ENCODE results near the gene USP6NL.

Gene USP6NL

DNA sequence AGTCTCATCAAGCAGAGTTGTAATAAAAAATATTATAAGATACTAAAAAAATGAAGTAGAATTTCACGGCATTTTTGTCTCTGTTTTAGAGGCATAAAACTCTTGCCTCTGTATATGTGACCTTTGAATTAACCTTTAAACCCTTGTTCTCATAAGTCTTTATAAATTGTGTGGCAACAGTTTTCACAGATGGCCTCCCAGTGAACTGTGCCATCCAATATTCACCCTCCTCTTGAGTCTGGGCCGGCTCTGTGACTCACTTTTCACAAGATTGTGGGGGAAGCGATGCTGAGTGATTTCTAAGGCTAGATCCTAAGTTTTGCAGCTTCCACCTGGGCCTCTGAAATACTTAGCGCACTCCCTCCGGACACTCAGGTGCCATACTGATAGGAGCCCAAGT lies 4.6 kb upstream of the USP6NL start:
- DNase-seq (ENCODE audit: low read depth): no peak

DNA sequence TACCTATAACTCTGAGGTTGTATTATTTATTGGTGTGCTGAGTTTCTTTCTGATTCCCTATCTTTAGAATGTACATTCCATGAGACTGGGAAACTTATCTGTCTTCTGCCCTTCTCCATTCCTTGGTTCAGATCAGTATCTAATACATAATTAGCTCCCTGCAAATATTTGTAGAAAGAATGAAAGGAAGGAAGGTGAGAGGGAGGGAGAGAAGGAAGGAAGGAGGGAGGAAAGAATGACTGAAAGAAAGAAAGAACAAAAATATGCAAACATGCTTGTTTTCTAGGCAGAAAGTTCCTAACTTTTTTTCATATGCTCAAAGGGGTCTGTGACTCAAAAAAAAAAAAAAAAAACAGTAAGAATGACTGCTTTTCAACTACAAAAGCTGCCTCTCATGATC lies 3.9 kb upstream of the USP6NL start:
- DNase-seq (ENCODE audit: low read depth): no peak

DNA sequence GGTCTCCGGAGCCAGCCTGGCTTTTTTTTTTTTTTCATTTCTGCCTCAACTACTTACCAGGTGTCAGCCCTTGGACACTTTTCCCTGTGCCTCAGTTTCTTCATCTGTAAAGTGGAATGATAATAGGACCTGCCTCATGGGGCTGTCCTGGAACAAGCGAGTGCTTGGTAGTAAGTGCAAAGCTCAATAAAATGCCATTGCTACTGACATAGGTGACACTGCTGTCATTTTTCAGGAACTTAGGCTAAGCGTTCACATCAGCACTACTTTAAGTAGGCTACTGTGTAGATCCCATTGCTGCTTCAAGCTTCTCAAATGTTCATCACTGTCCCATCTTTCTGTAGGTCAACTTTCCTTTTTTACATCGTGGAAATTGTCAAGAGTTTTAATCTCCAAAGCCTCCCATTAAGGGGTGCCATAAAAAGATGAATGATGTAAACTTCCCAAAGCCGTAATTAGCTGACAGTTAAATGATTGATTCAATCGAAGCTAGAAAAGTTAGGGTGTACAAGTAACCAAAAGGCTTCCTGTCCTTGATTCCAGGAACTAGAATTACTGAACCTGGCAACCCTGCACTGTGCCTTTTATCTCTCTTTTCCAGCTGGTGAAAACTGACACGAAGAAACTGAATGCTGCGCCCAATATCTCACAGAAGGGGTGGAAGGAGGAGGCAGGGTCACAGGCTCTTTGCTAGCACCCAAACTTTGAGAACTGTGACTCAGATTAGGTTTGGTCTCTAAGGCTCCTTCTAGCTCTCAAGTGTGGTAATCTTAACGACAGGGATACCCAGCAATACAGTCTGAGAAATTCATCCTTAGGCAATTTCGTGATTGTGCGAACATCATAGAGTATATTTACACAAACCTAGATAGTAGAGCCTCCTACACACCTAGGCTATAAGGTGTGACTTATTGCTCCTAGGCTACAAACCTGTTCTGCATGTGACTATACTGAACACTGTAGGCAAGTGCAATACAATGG lies 861 bp upstream of the USP6NL start:
- DNase-seq (ENCODE audit: low read depth): no peak

DNA sequence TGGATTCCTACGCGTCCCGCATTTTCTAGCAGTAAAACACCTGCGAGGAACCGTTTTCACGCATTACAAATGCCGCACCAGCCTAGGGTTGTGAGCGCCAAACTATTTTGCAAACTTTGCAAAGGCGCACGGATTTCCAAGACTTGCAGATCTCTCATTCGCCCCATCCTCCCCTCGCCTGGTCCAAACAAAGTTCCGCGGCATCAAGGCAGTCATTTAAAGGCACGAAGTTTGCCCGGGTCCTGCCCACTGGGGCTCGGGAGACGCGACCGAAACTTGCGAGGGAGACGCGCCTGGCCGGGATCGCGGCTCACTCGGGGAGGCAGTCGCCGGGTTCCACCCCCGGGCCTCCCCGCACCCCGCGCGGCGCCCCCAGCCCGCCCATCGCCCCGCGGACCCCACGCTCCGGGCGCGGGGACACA lies 613 bp downstream of the USP6NL start:
- no peak for DNase-seq (ENCODE audit: low read depth)

DNA sequence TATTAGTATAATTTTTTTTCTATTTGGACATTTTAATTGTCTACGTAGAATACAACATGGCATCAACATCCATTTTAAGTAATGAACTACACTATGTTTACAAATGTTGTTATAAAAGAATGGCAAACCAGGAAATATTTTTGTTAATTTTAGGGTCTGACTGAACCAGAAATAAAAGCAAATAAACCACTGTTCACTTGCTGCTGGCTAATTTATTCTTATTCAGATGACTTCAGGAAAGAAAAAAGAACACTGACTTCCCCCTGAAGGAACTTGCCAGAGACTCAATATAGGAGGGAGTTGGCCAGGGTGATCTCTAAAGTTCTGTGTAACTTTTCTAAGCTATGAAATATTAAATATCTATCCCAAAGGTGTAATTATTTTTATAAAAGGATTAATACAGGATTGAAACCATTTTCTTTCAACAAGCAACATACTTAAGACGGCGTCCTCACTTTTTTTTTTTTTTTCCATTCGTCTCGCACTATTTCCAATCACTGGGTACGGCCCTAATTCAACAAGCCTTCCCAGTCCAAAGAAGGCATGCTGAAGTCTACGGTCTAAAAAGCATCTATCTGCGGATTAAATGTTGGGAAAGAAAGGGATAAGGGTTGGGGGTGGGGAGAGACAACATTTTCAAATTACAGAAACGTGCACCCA lies 1.2 kb downstream of the USP6NL start:
- no peak for DNase-seq (ENCODE audit: low read depth)

DNA sequence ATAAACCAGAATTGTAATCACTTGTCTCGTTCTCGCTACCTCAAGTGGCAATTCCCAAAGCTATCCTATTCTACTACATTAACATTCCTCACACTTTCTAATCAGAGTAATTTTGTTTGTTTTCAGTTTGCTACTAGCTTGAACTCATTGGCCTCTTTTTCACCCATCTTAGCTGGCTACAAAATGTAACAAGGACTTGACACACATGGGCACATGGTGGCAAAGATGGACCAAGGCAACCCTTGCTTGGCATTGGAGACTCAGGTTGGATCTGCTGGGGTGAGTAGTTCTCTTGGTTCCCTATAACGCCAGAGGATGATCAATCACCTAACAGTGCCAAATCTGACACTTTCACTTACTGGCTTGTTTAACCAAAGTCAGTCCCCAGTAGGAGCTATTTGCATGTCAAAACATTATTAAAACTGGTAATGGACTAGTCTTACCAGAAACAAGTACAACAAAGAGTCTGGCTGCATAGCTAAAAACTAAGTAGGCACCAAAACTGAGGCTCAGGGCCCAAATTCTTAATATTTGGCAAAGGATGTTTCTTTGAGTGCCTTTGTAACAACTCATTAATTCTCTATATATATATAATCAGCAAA lies 1.9 kb downstream of the USP6NL start:
- DNase-seq (ENCODE audit: low read depth): no peak

DNA sequence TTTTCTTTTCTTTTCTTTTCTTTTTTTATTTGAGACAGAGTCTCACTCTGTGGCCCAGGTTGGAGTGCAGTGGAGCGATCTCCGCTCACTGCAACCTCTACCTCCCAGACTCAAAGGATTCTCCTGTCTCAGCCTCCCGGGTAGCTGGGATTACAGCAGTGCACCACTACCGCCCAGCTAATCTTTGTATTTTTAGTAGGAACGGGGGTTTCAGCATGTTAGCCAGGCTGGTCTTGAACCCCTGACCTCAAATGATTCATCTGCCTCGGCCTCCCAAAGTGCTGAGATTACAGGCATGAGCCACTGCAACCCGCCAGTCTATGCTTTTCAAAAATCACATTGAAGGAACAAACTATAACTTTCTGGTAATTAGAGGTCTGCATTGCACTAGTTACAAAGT lies 2.4 kb downstream of the USP6NL start:
- no peak for DNase-seq (ENCODE audit: low read depth)

DNA sequence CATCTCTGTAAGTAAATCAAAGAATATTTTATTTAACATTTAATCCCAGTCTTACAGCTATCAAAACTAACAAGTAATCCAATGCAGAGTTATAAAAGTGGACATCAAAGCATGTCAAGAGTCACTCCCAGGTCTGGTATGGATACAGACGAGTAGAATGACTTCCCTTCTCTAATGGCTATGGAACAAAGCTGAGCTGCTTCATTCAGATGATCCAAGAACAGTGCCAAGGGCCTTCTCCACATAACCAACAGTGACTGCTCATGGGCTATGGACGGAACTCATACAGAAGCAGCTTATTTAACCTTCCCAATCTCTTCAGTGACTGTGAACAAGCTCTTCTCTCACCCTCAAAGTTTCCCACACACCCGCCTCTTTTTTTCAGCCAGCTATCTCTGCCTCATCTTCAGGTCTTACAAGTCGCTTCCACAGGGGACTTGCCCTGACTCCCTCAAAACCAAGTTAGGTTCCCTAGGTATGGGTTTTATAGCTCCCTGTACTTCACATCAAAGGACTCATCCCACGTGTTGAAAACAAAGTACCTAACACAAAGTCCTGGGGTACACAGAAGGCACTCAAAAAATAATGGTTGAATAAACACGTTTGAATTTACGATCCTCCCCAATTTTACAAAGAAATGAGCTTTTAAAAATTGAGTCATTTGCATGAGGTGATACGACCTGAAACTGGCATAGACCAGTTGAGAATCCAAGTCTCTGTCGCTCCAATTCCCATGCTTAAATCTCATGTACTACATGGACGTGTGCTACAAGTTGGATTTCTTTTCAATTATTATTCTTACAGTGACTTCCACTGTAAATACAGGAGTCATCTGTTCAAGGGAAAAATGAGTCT lies 3.1 kb downstream of the USP6NL start:
- no peak for DNase-seq (ENCODE audit: low read depth)

DNA sequence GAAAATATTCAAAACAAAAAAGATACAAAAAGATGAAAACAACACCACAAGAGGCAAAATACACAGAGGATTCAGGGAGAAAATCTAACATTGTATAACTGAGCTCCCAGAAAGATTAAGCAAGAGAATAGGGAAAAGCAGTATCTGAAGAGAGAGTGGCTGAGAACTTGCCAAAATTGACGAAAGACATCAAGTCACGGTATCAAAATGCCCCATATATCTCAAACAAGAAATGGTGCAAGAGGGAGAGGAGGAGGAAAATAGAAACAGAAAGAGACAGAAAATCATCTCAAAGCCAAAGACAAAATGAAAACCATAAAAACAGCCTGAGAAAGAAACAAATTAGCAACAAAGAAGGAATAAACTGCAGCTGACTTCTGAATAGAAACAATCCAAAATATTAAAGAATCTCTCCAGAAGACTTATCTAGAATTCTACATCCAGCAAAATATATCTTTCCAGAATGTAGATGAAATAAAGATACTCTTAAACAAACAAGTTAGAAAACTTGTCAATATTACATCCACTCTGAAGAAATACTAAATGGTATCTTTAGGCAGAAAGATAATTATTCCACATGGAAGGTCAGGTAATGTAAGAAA lies 5.5 kb downstream of the USP6NL start:
- DNase-seq (ENCODE audit: low read depth): no peak

DNA sequence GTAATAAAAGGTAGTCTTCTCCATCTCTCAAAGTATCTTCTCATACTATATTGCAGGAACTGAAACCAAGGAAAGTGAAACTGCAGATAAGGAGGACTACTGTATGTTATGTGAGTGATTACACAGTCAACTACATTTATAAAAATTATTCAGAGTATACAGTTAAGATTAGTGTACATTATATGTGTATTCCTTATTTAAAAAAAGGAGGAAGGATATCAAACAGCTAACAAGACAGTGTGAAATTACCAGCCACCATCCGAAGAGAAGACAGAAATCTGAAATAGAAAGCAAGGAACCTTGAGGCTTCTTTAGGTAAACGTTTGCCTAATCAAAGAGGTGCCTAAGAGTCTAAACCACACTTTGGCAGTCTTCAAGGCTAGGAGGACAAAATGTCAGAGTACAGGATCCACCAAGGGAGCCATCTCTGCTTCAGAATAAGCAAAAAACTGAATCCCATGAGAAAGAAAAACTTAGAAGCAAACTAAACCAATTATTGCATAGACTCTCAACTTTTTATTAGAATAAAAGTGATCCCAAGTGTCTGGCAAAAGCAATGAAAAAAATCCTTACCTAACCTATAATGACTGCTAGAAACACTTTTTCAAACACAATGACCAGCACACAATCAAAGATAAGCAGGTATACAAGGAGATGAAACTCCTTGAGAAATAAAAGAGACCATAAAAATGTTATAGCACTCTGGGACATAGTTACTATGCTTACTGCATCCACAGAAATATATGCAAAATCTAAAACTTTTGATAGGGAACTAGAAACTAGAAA lies 6.4 kb downstream of the USP6NL start:
- DNase-seq (ENCODE audit: low read depth): no peak

DNA sequence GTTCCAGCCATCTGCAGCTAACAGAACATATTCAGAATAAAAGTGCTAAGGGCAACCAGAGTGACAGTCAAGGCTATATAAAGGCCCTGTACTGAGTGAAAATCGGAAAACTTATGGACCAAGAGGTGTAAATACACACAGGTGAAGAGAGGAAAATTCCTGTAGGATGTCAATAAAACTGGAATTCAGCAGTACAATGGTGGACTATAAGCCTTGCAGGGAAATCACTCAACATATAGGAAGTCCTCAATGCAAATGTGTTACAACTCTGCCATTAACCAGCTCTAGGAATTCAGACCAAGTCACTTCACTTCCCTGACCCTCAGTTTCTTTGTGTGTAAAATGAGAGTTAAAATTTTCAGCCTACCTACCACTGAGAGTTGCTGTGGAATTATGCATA lies 7.7 kb downstream of the USP6NL start:
- DNase-seq (ENCODE audit: low read depth): no peak

DNA sequence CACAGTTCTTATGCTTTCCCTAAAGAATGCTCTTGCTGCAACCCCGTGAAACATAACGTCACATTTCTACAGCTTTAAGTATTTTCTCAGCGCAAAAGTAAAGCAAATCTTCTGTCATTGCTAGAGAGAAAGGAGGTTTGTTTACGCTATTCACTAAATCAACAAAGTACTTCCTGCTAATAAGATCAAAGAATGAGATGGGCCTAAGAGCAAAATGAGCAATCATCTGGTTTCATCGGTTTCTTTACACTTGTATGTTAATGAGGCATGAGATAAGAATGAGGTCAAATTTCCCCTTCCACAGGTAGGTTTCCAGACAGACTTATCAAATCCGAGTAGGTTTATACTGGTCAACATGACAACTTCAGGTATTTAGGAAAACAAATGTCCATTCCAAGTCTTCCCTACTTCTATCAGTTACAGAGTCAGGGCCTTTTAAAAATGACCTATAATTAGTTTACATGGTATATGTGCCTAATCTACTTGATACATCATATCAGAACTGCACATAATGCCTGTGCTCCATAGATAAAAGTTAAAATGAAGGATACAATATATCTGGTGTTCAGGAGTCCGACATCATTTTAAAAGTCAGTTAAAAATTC lies 8.4 kb downstream of the USP6NL start:
- no peak for DNase-seq (ENCODE audit: low read depth)

DNA sequence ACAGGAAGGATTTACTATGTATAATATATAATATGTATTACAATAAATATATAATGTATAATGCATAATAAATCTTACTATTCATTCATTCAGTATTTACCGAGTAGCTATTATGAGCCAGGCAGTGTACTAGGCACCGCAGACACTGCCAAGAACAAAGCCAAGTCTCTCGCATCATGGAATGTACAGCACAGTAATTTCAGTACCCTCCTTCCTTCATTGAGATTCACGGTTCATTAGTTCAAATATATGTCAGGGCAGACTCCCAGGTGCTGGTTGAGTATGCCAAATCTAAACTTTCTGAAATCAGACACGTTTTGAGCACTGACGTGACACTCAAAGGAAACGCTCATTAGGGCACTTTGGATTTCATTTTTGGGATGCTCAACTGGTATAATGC lies 9.1 kb downstream of the USP6NL start:
- DNase-seq (ENCODE audit: low read depth): no peak

DNA sequence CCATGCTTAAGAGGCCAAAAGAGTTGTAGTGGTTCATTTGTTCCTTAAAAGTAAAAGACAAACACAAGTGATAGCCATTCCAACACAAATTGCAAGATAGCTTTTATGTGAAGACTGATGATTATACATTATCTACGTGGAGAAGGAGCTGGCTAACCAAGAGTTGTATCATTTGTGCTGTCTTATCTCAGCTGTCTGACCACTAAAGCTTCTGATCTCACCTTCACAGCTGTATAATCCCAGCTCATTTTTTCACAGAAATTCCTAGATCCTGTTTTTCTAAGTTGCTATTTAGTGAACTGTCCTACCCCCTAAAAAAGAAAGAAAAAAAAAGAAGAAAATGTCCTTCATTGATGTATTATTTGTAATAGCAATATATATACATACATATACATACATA lies 9.8 kb downstream of the USP6NL start:
- DNase-seq (ENCODE audit: low read depth): no peak

DNA sequence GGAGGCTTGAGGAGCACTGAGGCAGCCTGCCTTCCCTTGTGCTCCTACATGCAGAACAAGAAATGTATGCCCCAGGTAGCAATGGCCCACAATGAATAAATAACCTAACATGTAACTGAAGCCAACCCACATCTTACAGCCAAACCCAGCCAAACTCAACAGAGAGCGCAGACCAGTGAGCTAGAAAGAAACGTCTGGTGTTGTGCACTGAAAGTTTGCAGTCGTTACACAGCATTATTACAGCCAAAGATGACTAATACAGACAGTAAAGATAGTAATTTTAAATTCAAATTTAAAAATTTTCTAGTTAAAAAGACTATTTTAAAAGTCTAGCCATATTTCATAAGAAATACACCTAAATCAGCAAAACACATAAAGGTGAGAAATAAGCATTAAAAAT lies 11.2 kb downstream of the USP6NL start:
- DNase-seq (ENCODE audit: low read depth): no peak

DNA sequence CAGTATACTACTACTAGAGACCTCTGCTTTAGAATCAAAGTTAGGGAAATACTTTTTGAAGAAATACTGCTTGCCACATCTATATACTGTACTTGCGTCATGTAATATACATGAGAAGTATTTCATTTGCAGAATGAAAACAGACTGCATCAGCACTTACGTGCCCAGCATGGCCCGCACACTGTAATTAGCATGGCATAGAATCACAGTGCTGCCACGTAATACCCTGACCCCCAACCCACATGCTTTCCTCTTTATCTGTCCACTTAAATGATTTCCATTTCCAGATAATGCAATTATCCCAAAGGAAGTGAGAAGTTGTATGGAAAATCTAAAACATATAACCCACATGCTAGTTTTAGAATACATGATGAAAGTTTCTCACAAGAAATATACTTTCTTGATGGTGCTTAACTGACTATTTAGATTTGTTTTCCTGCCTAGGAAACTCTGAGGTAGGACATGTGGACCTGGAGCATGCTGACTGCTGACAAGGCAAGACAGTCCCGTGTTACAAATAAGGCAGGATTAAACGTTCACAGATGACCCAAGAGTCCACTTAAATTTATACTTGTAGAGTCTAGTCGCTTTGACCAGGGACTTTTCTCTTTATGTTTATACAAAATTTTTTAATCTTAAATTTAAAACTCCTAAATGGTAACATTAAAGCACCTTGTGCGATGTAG lies 12.6 kb downstream of the USP6NL start:
- DNase-seq (ENCODE audit: low read depth): no peak

DNA sequence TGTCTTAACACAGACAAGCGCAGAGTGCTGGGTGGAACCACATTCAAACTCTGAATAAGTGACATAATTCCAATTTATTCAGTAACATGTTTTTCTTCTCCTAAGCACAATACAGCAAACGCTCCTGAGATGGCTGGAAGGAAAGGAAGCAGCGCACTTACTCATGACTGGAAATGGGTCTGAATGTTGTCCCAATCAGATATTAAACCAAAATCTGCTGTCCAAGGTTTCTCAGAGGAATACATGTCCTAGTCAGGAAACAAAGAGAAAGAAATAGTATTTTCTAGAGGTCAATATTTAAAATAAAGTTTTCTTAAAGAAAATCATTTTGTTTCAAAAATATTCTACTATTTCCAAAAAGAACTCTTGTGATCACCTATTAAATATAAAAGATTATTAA lies 14.0 kb downstream of the USP6NL start:
- no peak for DNase-seq (ENCODE audit: low read depth)

DNA sequence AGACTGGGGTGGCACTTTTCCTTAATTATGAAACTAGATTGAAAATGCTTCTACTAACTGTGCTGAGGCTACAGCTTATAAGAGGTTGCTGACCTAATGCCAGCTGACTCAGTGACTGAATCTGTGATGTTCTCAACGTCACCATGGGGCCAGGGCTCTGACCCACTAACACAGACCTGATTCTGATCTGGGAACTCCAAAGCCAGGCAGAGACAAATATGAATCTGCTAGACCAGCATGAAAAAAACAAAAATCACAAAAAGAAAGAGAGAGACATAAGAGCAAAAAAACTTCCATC lies 16.1 kb downstream of the USP6NL start:
- no peak for DNase-seq (ENCODE audit: low read depth)

DNA sequence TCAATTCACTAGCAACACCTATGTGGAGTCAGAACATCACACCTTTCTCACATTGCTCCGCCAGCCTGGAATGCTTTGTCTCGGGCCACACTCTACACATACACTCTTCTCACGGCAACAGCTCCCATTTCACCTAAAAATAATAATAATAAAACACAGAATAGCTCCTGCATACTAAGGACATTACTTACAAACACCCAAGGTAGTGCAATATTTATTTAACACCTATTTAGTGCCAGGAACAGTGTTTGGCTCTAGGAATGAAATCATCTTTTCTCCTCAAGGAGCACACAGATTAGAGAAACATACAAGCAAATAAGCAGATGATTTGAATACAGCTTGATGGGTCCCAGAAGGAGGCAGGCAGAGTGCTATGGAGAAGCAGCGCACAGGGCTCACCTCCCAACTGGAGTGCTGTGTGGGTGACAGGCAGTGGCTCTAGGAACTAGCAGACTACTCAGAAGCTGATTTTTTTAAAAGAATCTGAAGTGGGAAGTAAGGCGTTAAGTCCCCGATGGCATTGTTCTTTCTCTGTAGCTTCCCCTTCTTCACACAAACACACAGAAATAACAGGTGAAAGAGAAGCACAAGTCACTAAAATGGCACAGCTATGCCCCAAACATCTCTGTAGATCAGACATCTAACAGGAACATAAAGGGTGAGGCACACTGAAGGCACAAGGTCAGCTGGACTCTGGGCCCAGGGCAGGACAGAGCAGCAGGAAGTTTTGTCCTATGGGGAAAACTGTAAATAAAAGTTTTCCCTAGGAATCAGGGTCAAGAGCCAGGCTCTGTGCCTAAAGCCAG lies 16.7 kb downstream of the USP6NL start:
- no peak for DNase-seq (ENCODE audit: low read depth)

Data from activated gamma-delta T cell treated with anti-CD3 and anti-CD28 coated beads, Interleukin-2, amount 50 U/mL, for 16 hours (primary cell).